Coronary artery (tissue), 2 donors: ENCODE results near the gene HYCC2.

Experiments
- DNase-seq: peaks from one replicate; pipeline ENCODE4 v3.0.0-alpha.2; 2017; ENCODE audit warnings: low spot score
- H3K27ac ChIP-seq, 2 donors: fragments of 200-600 bp; sonication (generic); one replicate each; pipeline ENCODE4 v1.5.1; 2016 to 2019
- H3K4me3 ChIP-seq: fragments of 200-600 bp; sonication (generic); 2 replicates; pipeline ENCODE4 v1.5.1; 2016; ENCODE audit warnings: mild to moderate bottlenecking, moderate library complexity
- TF ChIP-seq, protein P1 (sequence below): fragments of 200-600 bp; sonication (generic); IDR thresholded peaks from one replicate; pipeline ENCODE4 v1.5.1; 2019; ENCODE audit warnings: antibody characterized with exemption

The HYCC2 gene

GRCh38 chr2:201024518-201024917 is 47.0 kb downstream of the HYCC2 start:
- no peak overlapping the region for H3K4me3 ChIP-seq
- no peak overlapping the region for H3K27ac ChIP-seq
- no peak for DNase-seq
- TF ChIP-seq, protein P1, sequence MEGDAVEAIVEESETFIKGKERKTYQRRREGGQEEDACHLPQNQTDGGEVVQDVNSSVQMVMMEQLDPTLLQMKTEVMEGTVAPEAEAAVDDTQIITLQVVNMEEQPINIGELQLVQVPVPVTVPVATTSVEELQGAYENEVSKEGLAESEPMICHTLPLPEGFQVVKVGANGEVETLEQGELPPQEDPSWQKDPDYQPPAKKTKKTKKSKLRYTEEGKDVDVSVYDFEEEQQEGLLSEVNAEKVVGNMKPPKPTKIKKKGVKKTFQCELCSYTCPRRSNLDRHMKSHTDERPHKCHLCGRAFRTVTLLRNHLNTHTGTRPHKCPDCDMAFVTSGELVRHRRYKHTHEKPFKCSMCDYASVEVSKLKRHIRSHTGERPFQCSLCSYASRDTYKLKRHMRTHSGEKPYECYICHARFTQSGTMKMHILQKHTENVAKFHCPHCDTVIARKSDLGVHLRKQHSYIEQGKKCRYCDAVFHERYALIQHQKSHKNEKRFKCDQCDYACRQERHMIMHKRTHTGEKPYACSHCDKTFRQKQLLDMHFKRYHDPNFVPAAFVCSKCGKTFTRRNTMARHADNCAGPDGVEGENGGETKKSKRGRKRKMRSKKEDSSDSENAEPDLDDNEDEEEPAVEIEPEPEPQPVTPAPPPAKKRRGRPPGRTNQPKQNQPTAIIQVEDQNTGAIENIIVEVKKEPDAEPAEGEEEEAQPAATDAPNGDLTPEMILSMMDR = no peak

- no peak for DNase-seq
- Histone ChIP-seq H3K4me3 (no peak overlapping the region), H3K27ac (no peak overlapping the region)
- TF ChIP-seq, protein P1 = no peak
Measured at GRCh38 chr2:201021914-201022313, 49.6 kb downstream of the HYCC2 start.
